SKM-1 (cell line): ENCODE measurements around the gene CDK14.

Experiments
- DNase-seq: peaks from one replicate; lab custom pipeline; 2025; ENCODE audit not compliant: unreplicated experiment; lab: John Stamatoyannopoulos, UW

The CDK14 gene

DNA sequence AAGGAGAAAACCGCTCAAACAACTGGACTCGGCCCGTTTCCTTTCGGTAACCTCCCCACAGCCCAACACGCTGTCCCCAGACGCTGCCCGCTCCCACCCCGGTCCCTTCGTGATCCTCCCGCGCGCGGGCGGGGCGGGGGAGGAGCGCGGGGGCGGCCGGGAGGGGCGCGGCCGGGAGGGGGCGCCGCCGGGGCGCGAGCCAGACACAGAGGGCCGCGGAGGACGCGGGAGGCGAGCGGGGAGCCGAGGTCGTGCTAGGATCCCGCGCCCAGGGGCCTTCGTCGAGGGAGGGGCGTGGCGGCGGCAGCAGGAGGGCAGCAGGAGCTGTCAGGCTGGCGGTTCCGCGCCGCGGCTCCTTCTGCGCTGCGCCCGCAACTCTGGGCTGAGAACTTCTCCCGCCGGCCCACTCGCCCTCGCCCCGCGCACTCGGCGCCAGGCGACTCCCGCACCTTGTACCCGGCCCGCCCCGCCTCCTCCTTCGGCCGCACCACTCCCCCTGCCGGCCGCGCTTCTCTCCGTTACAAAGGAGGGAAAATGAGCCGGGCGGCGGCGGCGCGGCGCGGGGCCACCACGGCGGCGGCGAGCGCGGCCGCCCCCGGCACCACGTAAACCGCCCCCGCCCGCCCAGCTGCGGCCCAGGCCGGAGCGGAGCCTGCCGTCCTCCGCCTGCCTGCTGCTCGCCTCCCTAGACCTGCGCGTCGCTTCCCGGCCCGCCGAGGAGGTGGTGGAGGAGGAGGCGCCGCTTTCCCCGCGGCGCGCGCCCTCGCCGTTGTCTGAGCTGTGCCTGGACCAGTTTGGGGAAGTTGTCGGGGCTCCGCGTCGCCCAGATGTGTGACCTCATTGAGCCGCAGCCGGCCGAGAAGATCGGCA is at the start of gene CDK14:
TSS of gene CDK14 (plus strand) at position 521 of the 870 bp plus-strand sequence. CDS start at position 828, 307 bp downstream.
- DNase-seq = peak; percentile 71

DNA sequence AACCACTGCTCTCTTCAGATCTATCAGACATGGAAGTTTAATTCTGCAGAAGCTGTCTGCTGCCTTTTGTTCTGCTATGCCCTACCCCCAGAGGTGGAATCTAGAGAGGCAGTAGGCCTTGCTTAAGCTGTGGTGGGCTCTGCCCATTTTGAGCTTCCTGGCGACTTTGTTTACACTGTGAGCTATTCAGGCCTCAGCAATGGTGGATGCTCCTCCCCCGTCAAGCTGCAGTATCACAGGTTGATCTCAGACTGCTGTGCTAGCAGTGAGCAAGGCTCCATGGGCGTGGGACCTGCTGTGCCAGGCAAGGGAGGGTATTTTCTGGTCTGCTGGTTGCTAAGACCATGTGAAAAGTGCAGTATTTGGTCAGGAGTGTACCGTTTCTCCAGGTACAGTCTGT is 45.1 kb upstream of the CDK14 start:
- no peak for DNase-seq

GRCh38 chr7:90552521-90552920 is 43.6 kb upstream of the CDK14 start:
- no peak for DNase-seq

GRCh38 chr7:90560730-90561129 is 35.4 kb upstream of the CDK14 start:
- DNase-seq = no peak

DNA sequence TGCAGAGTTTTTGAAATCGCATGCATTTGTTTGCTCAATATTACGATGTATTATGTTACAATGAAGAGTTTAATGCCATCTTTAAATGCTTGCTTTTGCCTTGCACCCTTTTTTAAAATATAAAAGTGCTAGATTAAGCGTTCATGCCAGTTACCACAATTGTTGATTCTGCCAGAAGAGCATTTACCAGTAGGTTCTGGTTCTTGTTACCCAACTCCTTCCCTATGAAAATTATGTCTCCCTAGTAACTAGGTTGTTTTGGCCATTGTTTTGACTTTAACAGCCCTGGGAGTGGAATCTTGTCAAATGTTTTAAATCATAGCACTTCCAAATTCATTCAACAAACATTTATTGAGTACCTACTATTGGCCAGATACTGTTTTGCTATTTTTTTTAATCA is 32.8 kb upstream of the CDK14 start:
- DNase-seq = no peak

DNA sequence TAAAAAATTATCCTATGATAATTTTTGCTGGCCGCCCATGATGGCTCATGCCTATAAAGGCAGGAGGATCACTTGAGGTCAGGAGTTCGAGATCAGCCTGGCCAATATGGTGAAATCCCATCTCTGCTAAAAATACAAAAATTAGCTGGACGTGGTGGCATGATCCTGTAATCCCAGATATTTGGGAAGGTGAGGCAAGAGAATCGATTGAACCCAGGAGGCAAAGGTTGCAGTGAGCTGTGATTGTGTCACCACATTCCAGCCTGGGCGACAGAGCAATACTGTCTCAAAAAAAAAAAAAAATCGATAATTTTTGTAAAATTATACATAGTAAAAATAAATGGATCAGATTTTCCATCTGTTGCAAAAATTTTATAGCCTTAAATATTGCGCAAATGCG is 31.7 kb upstream of the CDK14 start:
- no peak for DNase-seq

DNA sequence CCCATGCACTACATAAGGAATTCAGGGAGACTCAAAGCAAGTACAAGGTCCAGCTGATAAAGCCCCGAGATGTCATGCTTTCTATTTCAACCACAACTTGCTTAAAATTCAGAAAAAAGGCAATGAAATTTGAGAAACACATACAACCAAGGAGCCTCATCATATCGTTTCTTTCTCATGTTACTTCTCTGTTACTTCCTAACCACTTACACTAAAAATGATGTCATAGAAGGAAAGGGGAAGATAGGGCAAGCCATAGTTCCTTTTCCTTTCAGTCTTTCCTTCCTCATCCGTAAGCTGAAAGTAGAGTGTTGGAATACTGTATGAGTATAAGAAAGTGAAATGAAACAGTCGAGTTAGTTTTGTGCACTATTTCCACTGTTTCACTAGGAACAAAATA is 27.9 kb upstream of the CDK14 start:
- peak; percentile 67 for DNase-seq

DNA sequence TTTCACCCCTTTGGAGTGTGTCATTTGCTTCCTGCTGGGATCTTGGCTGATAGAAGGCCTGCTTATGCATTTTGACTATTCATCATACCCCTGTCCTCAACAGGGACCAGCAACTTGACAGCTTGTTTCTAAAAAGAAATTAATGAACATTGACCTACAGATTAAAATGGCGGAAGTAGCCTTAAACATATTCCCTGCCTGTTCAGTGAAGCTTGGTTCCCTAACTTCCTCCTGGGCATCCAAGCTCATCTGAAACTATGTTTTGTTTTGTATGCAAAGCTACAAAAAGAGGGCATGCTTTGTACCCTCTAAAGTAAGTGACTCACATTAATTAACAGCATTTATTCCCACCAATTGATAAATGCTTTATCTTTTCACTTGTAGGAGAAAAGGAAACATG is 26.8 kb upstream of the CDK14 start:
- no peak for DNase-seq

GRCh38 chr7:90570373-90570959 is 25.7 kb upstream of the CDK14 start:
- no peak for DNase-seq

DNA sequence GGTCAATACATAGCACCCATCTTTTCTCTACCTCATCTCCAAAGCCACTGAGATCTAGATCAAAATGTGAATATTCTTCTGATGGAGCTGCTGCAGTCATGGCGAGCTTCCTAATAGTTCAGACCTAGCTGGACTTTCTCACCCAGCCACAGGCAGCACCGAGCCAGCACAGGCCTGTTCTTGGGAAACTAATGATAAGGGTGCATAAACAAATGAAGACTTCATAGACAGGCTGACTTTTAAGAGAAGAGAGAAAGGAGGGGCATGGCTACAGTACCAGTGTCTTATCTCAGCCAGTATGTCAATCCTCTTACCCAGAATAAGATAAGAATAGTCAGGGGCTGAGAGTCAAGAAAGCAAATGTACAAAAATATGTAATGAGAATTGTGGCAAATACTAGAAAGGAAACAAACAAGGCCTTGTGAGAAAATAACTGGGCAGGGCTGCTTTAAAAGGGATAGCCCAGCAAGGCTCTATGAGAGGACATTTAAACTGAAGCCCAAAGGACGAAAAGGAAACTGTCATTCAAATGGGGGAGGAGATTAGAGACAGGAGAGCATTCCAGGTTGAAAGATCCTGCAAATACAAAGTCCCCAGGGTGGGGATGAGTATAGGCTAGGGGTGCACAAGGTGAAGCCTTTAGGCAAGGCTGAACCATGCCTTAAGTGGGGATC is 21.8 kb upstream of the CDK14 start:
- DNase-seq = no peak

DNA sequence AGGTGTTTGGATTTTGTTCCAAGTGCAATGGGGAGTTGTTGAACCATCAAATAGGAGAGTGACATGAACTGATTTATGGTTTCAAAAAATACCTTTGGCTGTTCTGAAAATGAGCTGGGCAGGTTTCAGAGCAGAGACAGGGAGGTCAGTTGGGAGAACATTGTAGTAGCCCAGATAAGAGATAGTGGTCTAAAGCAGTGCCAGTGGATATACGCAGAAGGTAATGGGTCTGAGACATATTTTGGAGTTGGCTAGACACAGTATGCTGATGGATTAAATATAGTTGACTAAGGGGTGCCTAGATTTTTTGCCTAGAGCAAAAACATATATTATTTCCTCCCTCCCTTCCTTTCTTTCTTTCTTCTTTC is 21.3 kb upstream of the CDK14 start:
- no peak for DNase-seq

GRCh38 chr7:90579181-90579688 is 16.9 kb upstream of the CDK14 start:
- peak; percentile 17 for DNase-seq

GRCh38 chr7:90580051-90580450 is 16.1 kb upstream of the CDK14 start:
- DNase-seq = no peak

- DNase-seq = peak; percentile 19
Measured at GRCh38 chr7:90582164-90582563, 14.0 kb upstream of the CDK14 start.

DNA sequence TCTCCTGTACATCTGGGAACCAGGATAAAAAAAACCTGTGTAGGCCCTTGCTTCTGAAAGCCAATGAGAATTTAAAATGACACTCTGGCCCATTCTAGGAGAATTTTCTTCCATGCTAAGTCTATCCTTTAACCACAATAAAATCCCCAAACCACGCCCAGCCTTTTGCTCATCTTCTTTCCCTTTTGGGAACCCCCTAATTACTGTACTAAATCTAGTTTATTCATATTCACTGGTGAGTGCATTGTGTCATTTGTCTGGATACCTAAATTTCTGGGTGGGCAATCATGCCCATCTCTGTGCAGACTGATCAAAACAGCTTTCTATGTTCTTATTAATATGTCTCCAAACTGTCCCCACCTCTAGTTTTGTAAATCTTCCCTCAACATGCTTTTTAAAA is 11.7 kb upstream of the CDK14 start:
- DNase-seq = no peak

DNA sequence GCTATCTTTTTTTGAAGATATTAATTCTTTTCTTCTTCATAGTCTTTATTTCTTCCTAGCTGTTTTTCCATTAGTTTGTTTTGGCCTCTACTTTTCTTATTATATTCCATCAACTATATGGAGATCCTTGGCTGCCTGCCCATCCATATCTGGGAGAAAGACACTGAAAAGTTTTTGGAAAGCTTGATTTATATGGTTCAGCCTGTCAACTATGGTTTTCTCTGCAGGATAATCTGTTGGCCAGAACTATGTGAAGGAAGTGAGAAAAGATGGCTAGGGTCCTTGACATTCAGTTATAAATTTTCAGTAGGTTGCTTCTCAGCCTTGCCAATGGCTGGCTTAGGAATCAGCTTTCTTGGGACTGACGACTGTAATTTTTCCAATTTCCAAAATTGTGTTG is 10.0 kb upstream of the CDK14 start:
- no peak for DNase-seq

GRCh38 chr7:90587766-90588165 is 8.4 kb upstream of the CDK14 start:
- DNase-seq = no peak

DNA sequence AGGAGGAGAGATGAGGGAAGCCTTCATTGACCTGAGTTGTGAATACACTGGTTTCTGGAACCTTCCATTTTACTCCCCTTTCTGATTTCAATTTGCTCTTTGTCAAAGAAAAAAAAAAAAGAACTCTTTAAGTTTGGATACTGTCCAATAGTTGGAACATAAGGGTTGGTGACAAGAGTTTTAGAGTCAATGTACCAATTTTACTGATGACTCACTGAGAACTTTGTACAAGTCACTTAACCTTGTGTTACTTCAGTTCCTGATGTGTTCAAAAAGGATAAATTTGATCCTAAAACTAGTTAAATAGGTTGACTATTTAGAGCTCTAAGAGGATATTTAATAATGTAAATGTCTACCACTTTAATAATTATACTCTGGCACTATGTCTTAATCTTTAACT is 4.1 kb upstream of the CDK14 start:
- DNase-seq = no peak

GRCh38 chr7:90593205-90593604 is 2.9 kb upstream of the CDK14 start:
- DNase-seq = no peak

- DNase-seq = no peak
Measured at GRCh38 chr7:90594751-90595317, 1.3 kb upstream of the CDK14 start.

GRCh38 chr7:90595342-90595800 is 750 bp upstream of the CDK14 start:
- DNase-seq = no peak
